Pancreas (tissue), 10 donors: ENCODE results near the gene OPCML. TPM values are rescaled to one million over a fixed set of nuclear protein-coding genes. Genes with fewer than 3 reads are reported as not detected.

Source experiments
- ATAC-seq, 4 donors: fragments of 200-7000 bp; cut with Tn5 transposase; one replicate each; pipeline versions ENCODE4 v1.8.0 to v1.9.1; 2020; ENCODE audit warnings: mild to moderate bottlenecking in 4 of 4, moderate library complexity in 4 of 4
- DNase-seq, 6 donors: peaks; one replicate each; pipeline ENCODE4 v3.0.0-alpha.2; 2020
- FAIRE-seq: peaks from 2 replicates; lab custom pipeline; 2012; peaks lifted over from hg19 to GRCh38; lab: Jason Lieb, UNC
- H3K27ac ChIP-seq, 4 donors: fragments of 200-600 bp; sonication (generic); 1 replicate in 3 of 4; 2 replicates in 1 of 4; pipeline versions ENCODE4 v1.5.0 to v1.8.0; 2020
- H3K27me3 ChIP-seq, 4 donors: fragments of 200-600 bp; one replicate each; pipeline ENCODE4 v1.8.0; 2021
- H3K36me3 ChIP-seq, 3 donors: fragments of 200-600 bp; sonication (generic) in 1 of 3; one replicate each; pipeline versions ENCODE4 v1.5.0 to v1.8.0; 2020 to 2021
- H3K4me1 ChIP-seq, 3 donors: fragments of 200-600 bp; one replicate each; pipeline ENCODE4 v1.8.0; 2021
- H3K4me3 ChIP-seq, 4 donors: fragments of 200-600 bp; sonication (generic) in 2 of 4; one replicate each; pipeline versions ENCODE4 v1.5.0 to v1.8.0; 2020 to 2021
- H3K9me3 ChIP-seq, 4 donors: fragments of 200-600 bp; one replicate each; pipeline ENCODE4 v1.8.0; 2021
- WGBS, 2 donors: extraction: QIAGEN DNeasy Blood & Tissue Kit; methylation state at CpG; one replicate each; pipeline ENCODE4 v1.1.7; 2013; 5-methylcytosine and 5-hydroxymethylcytosine counted together
- intact Hi-C, 3 donors: fragments of 100-400 bp; cut with DNase I; formaldehyde crosslinking; loops; one replicate each; pipeline versions ENCODE4 v1.11.1 to v1.14.2; 2022
- polyA plus RNA-seq, 2 donors: library from polyadenylated mRNA; stranded (reverse); fragments of 200-250 nt; gene quantifications; one replicate each; pipeline ENCODE4 v1.2.3, GENCODE V29; 2013
- total RNA-seq, 6 donors: library from RNA; stranded (reverse); fragmentation: NEBNext Ultra II Directional in 4 of 6; extraction: Animal tissue kit (Norgen Biotek cat#: 25700) in 4 of 6; gene quantifications; one replicate each; pipeline versions ENCODE4 v1.2.1 to v1.2.4, GENCODE V29; 2021 to 2023
- TF ChIP-seq, protein P1 (sequence below), 4 donors: fragments of 200-600 bp; sonication (generic) in 3 of 4; IDR thresholded peaks; one replicate each; pipeline versions ENCODE4 v1.5.0 to v1.8.0; 2021; ENCODE audit warnings: antibody characterized with exemption in 4 of 4
- donor health status: healthy with polysubstance abuse.
- donor health status: DM: no; HTN: no; CAD: no; lungs with moderate emphysema.
- donor health status: DM: no; HTN: no; CAD: no.
- donor health status: control.
- donor health status: control.
- donor health status: Bipolar disorder and iron deficiency.
- donor health status: DM: yes; HTN: yes; CAD: no.
- donor health status: DM: no; HTN: no; CAD: no.
- donor health status: DM: no; HTN: no; CAD: no.
- donor health status: DM: yes; HTN: yes; CAD: no.

OPCML gene
- total and polyA plus RNA-seq, 8 donors: 0.05 to 0.31 (median 0.19) TPM

GRCh38 chr11:132811649-132812048, 720.7 kb downstream of the OPCML start:
- peaks cover 0 to 4% (median 0%) of the 10 kb centered on the region in 4 donors for H3K27me3 ChIP-seq
- H3K4me3 ChIP-seq: no peak overlapping the region
- no peak for FAIRE-seq
- ATAC-seq: no peak
- no peaks in the 10 kb centered on the region for H3K4me1 ChIP-seq
- intact Hi-C loops: no loop called here
- TF ChIP-seq, protein P1, sequence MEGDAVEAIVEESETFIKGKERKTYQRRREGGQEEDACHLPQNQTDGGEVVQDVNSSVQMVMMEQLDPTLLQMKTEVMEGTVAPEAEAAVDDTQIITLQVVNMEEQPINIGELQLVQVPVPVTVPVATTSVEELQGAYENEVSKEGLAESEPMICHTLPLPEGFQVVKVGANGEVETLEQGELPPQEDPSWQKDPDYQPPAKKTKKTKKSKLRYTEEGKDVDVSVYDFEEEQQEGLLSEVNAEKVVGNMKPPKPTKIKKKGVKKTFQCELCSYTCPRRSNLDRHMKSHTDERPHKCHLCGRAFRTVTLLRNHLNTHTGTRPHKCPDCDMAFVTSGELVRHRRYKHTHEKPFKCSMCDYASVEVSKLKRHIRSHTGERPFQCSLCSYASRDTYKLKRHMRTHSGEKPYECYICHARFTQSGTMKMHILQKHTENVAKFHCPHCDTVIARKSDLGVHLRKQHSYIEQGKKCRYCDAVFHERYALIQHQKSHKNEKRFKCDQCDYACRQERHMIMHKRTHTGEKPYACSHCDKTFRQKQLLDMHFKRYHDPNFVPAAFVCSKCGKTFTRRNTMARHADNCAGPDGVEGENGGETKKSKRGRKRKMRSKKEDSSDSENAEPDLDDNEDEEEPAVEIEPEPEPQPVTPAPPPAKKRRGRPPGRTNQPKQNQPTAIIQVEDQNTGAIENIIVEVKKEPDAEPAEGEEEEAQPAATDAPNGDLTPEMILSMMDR (IDR thresholded peaks at IDR 0.05): no peak
- no peak overlapping the region for H3K27ac ChIP-seq
- H3K36me3 ChIP-seq: no peaks in the 10 kb centered on the region
- 72 to 83% methylated on average over 6 of the region's 6 CpGs for WGBS, 2 donors
- DNase-seq: no peak
- no peaks in the 10 kb centered on the region for H3K9me3 ChIP-seq

GRCh38 chr11:132809070-132809469, 723.2 kb downstream of the OPCML start:
- intact Hi-C loops: no loop called here
- Histone ChIP-seq H3K27me3 (peaks cover 0 to 4% (median 0%) of the 10 kb centered on the region in 4 donors), H3K9me3 (peaks cover 0 to 5% (median 0%) of the 10 kb centered on the region in 4 donors), H3K4me3 (no peak overlapping the region), H3K27ac (no peak overlapping the region), H3K4me1 (no peaks in the 10 kb centered on the region), H3K36me3 (no peaks in the 10 kb centered on the region)
- 62 to 73% methylated on average over 6 of the region's 6 CpGs for WGBS, 2 donors
- no peak for ATAC-seq
- TF ChIP-seq, protein P1 (IDR thresholded peaks at IDR 0.05): no peak
- no peak for FAIRE-seq
- no peak for DNase-seq

DNA sequence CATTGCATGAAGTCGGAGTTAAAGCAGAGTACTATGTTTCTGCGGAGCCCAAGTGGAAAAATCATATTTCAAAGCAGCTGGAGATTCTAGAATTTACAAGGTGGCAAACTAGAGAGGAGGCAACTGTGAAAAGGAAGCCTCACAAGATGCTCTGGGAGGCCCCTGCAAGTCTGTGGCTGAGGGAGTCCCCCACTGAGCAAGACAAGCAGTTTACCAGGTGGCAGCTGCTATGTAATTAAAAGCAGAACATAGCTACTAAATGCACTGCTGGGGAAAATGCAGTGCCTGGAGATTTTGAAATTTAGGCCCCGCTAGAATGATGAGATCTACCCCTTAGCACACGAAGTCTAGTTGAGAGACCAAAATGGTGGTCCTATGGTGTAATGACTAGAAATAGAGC, 728.0 kb downstream of the OPCML start:
- ATAC-seq: no peak
- Histone ChIP-seq H3K9me3 (peaks cover 0 to 5% (median 0%) of the 10 kb centered on the region in 4 donors), H3K4me3 (no peak overlapping the region), H3K36me3 (no peaks in the 10 kb centered on the region), H3K27ac (no peak overlapping the region), H3K4me1 (no peaks in the 10 kb centered on the region), H3K27me3 (no peaks in the 10 kb centered on the region)
- intact Hi-C loops: no loop called here
- FAIRE-seq: no peak
- WGBS, 2 donors: 81 to 82% methylated on average over 4 of the region's 4 CpGs
- DNase-seq: no peak
- TF ChIP-seq, protein P1 (IDR thresholded peaks at IDR 0.05): no peak

- Histone ChIP-seq H3K4me1 (no peaks in the 10 kb centered on the region), H3K27ac (no peak overlapping the region), H3K9me3 (peaks cover 0 to 5% (median 0%) of the 10 kb centered on the region in 4 donors), H3K27me3 (no peaks in the 10 kb centered on the region), H3K4me3 (no peak overlapping the region), H3K36me3 (no peaks in the 10 kb centered on the region)
- TF ChIP-seq, protein P1 (IDR thresholded peaks at IDR 0.05): no peak
- no peak for FAIRE-seq
- ATAC-seq: no peak
- 52 to 84% methylated on average over 2 of the region's 2 CpGs for WGBS, 2 donors
- DNase-seq: no peak
- intact Hi-C loops: no loop called here
Measured at GRCh38 chr11:132803436-132803835, 728.9 kb downstream of the OPCML start.

DNA sequence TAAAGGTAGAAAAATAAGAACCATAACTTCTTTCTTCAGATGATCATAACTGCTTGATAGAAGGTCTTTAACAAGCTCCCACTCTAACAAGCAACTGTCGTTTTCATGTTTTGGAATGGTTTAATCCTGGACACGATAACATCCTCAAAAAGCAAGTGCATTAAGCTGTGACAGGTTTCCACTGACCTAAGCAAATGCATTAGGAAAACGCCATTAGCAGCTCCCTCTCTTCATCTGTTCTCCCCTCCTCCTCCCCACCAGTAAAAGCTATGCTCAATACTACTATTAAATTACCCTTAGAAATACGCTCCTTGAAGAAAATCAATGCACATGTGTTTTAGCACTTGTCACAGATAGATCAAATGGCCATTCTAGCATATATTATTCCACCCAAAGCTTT, 729.4 kb downstream of the OPCML start:
- Histone ChIP-seq H3K27ac (no peak overlapping the region), H3K27me3 (no peaks in the 10 kb centered on the region), H3K36me3 (no peaks in the 10 kb centered on the region), H3K9me3 (peaks cover 0 to 5% (median 0%) of the 10 kb centered on the region in 4 donors), H3K4me3 (no peak overlapping the region), H3K4me1 (no peaks in the 10 kb centered on the region)
- FAIRE-seq (no peak), DNase-seq (no peak), ATAC-seq (peak in 2 of 4 donors; percentile 49 to 74)
- intact Hi-C loops: no loop called here
- WGBS, 2 donors: 36 to 44% methylated on average over 4 of the region's 4 CpGs
- TF ChIP-seq, protein P1 (IDR thresholded peaks at IDR 0.05): no peak
